HEK293 (cell line): ENCODE results near the gene CST9.

Experiments used
- BCL11A ChIP-seq: fragments of 450-650 bp; formaldehyde crosslinking; IDR thresholded peaks from 2 replicates; pipeline ENCODE4 v1.5.1; 2016; ENCODE audit warnings: low read depth, missing biosample characterization, missing genetic modification characterization
- ELK4 ChIP-seq: IDR thresholded peaks from 2 replicates; pipeline ENCODE4 v1.6.1; 2011; ENCODE audit warnings: mild to moderate bottlenecking, low read depth, low read length, borderline replicate concordance
- PATZ1 ChIP-seq: fragments of 450-650 bp; formaldehyde crosslinking; IDR thresholded peaks from 2 replicates; pipeline ENCODE4 v1.5.1; 2016; ENCODE audit warnings: missing biosample characterization, missing genetic modification characterization
- PRDM10 ChIP-seq: fragments of 450-650 bp; formaldehyde crosslinking; IDR thresholded peaks from 2 replicates; pipeline ENCODE4 v1.5.1; 2016; ENCODE audit warnings: missing biosample characterization, missing genetic modification characterization
- RBAK ChIP-seq: fragments of 450-650 bp; formaldehyde crosslinking; IDR thresholded peaks from 2 replicates; pipeline ENCODE4 v1.5.1; 2016; ENCODE audit warnings: missing biosample characterization, missing genetic modification characterization
- SCRT1 ChIP-seq: fragments of 450-650 bp; formaldehyde crosslinking; IDR thresholded peaks from 2 replicates; pipeline ENCODE4 v1.5.1; 2016; ENCODE audit warnings: missing biosample characterization, missing genetic modification characterization, borderline replicate concordance
- ZBTB10 ChIP-seq: fragments of 450-650 bp; formaldehyde crosslinking; IDR thresholded peaks from 2 replicates; pipeline ENCODE4 v1.5.1; 2016; ENCODE audit warnings: missing biosample characterization, missing genetic modification characterization
- ZBTB49 ChIP-seq: fragments of 450-650 bp; formaldehyde crosslinking; IDR thresholded peaks from 2 replicates; pipeline ENCODE4 v1.5.1; 2016; ENCODE audit warnings: missing biosample characterization, missing genetic modification characterization, low read depth
- ZBTB8A ChIP-seq: fragments of 450-650 bp; formaldehyde crosslinking; IDR thresholded peaks from 2 replicates; pipeline ENCODE4 v1.5.1; 2016; ENCODE audit warnings: missing biosample characterization, missing genetic modification characterization
- ZFP41 ChIP-seq: fragments of 450-650 bp; formaldehyde crosslinking; IDR thresholded peaks from 2 replicates; pipeline ENCODE4 v1.5.1; 2016; ENCODE audit warnings: missing biosample characterization, missing genetic modification characterization, borderline replicate concordance
- ZFP69B ChIP-seq: fragments of 450-650 bp; formaldehyde crosslinking; IDR thresholded peaks from 2 replicates; pipeline ENCODE4 v1.5.1; 2016; ENCODE audit warnings: missing biosample characterization, missing genetic modification characterization
- ZNF155 ChIP-seq: fragments of 450-650 bp; formaldehyde crosslinking; IDR thresholded peaks from 2 replicates; pipeline ENCODE4 v1.5.1; 2016; ENCODE audit warnings: missing biosample characterization, missing genetic modification characterization
- ZNF248 ChIP-seq: fragments of 450-650 bp; formaldehyde crosslinking; IDR thresholded peaks from 2 replicates; pipeline ENCODE4 v1.5.1; 2017; ENCODE audit warnings: missing biosample characterization, missing genetic modification characterization
- ZNF354C ChIP-seq: fragments of 450-650 bp; formaldehyde crosslinking; IDR thresholded peaks from 2 replicates; pipeline ENCODE4 v1.5.1; 2016; ENCODE audit warnings: missing biosample characterization, missing genetic modification characterization, low read depth, borderline replicate concordance
- ZNF398 ChIP-seq: fragments of 450-650 bp; formaldehyde crosslinking; IDR thresholded peaks from 2 replicates; pipeline ENCODE4 v1.5.1; 2017; ENCODE audit warnings: missing biosample characterization, missing genetic modification characterization
- ZNF473 ChIP-seq: fragments of 450-650 bp; formaldehyde crosslinking; IDR thresholded peaks from 2 replicates; pipeline ENCODE4 v1.5.1; 2017; ENCODE audit warnings: missing biosample characterization, missing genetic modification characterization
- ZNF510 ChIP-seq: fragments of 450-650 bp; formaldehyde crosslinking; IDR thresholded peaks from 2 replicates; pipeline ENCODE4 v1.5.1; 2018; ENCODE audit warnings: mild to moderate bottlenecking, missing genetic modification characterization, missing biosample characterization; ENCODE audit not compliant: insufficient replicate concordance
- ZNF626 ChIP-seq: fragments of 450-650 bp; sonication (Bioruptor Pico); formaldehyde crosslinking; IDR thresholded peaks from 2 replicates; pipeline ENCODE4 v1.5.1; 2018; ENCODE audit warnings: missing biosample characterization, missing genetic modification characterization, inconsistent platforms
- ZNF654 ChIP-seq: fragments of 450-650 bp; formaldehyde crosslinking; IDR thresholded peaks from 2 replicates; pipeline ENCODE4 v1.5.1; 2016; ENCODE audit warnings: low read depth, missing biosample characterization, missing genetic modification characterization
- ZNF660 ChIP-seq: fragments of 450-650 bp; IDR thresholded peaks from 2 replicates; pipeline ENCODE4 v1.5.1; 2018; ENCODE audit warnings: missing biosample characterization, mild to moderate bottlenecking, missing genetic modification characterization
- ZNF843 ChIP-seq: fragments of 450-650 bp; formaldehyde crosslinking; IDR thresholded peaks from 2 replicates; pipeline ENCODE4 v1.5.1; 2016; ENCODE audit warnings: missing biosample characterization, missing genetic modification characterization
- ZSCAN18 ChIP-seq: fragments of 450-650 bp; formaldehyde crosslinking; IDR thresholded peaks from 2 replicates; pipeline ENCODE4 v1.5.1; 2016; ENCODE audit warnings: missing biosample characterization, missing genetic modification characterization

The CST9 gene

GRCh38 chr20:23637282-23638221 lies 31.8 kb upstream of the CST9 start, which contains the start of gene CST3 (continued):
- TF ChIP-seq ZBTB10 (tag by site-specific recombination) (no peak), ZNF473 (tag by site-specific recombination) (no peak), ZNF510 (tag by site-specific recombination) (no peak), ZNF843 (tag by site-specific recombination) (no peak), PRDM10 (tag by site-specific recombination) (no peak), SCRT1 (tag by site-specific recombination) (no peak), ZFP69B (tag by site-specific recombination) (no peak), ZNF626 (tag by site-specific recombination) (no peak), ELK4 (no peak), ZBTB49 (tag by site-specific recombination) (no peak), ZNF660 (tag by site-specific recombination) (no peak), ZNF155 (tag by site-specific recombination) (no peak), PATZ1 (peak; percentile 55), ZNF354C (tag by site-specific recombination) (no peak), ZNF248 (no peak), ZSCAN18 (tag by site-specific recombination) (no peak), ZNF398 (tag by site-specific recombination) (peak; percentile 90), RBAK (no peak), ZBTB8A (tag by site-specific recombination) (peak; percentile 36; the same call in 1 of the 2 replicates), ZNF654 (tag by site-specific recombination) (no peak), ZFP41 (tag by site-specific recombination) (no peak), BCL11A (tag by site-specific recombination) (no peak)
